Prostate gland (tissue), 1 donor: Measurements from ENCODE around the gene TBX4.

ENCODE experiments used
- POLR2A ChIP-seq: fragments of 450-650 bp; IDR thresholded peaks from one replicate; pipeline ENCODE4 v1.6.1; 2016; ENCODE audit warnings: antibody characterized with exemption, mild to moderate bottlenecking
- POLR2AphosphoS5 ChIP-seq: sonication (generic); formaldehyde crosslinking; IDR thresholded peaks from one replicate; pipeline ENCODE4 v1.6.1; 2017; ENCODE audit warnings: antibody characterized with exemption

DNA sequence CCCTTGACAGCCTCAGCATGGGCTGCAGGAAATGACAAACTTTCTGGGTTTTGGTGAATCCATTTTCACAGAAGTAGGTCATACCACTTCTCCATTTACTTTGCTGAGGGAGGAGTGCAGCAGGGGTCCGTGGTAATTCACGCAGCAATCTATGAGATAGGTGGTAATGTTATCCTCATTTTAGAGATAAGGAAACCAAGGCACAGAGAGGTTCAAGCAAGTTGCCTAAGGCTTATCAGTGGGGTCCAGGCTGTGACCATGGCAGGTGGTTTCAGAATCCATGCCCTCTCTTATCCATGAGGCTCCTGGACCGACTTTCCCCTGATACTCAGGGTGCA lies 12.6 kb downstream of the TBX4 start:
- TF ChIP-seq POLR2AphosphoS5 = no peak
- no peak for TF ChIP-seq POLR2A
